Heart right ventricle (tissue), 16 donors: Measurements from ENCODE around the gene SPACDR. TPM values are rescaled to one million over a fixed set of nuclear protein-coding genes. Genes with fewer than 3 reads are reported as not detected.

Source experiments
- ATAC-seq, 8 donors: fragments of 200-7000 bp; cut with Tn5 transposase; one replicate each; pipeline ENCODE4 v1.9.1; 2020; ENCODE audit warnings: mild to moderate bottlenecking in 8 of 8, moderate library complexity in 8 of 8, moderate number of reproducible peaks in 1 of 8
- DNase-seq, 2 donors: peaks; one replicate each; pipeline ENCODE4 v3.0.0-alpha.2; 2020
- H3K27ac ChIP-seq, 10 donors: fragments of 200-600 bp; sonication (generic) in 2 of 10; one replicate each; pipeline versions ENCODE4 v1.5.0 to v1.8.0; 2020 to 2022; ENCODE audit warnings: mild to moderate bottlenecking in 3 of 10
- H3K27me3 ChIP-seq, 7 donors: fragments of 200-600 bp; one replicate each; pipeline ENCODE4 v1.8.0; 2021 to 2022; ENCODE audit warnings: mild to moderate bottlenecking in 2 of 7
- H3K36me3 ChIP-seq, 9 donors: fragments of 200-600 bp; sonication (generic) in 1 of 9; one replicate each; pipeline versions ENCODE4 v1.5.0 to v1.8.0; 2020 to 2022; ENCODE audit warnings: mild to moderate bottlenecking in 2 of 9
- H3K4me1 ChIP-seq, 9 donors: fragments of 200-600 bp; sonication (generic) in 1 of 9; one replicate each; pipeline versions ENCODE4 v1.5.0 to v1.8.0; 2020 to 2022; ENCODE audit warnings: mild to moderate bottlenecking in 4 of 9
- H3K4me3 ChIP-seq, 10 donors: fragments of 200-600 bp; sonication (generic) in 2 of 10; one replicate each; pipeline versions ENCODE4 v1.5.0 to v1.8.0; 2020 to 2022; ENCODE audit warnings: mild to moderate bottlenecking in 7 of 10, moderate library complexity in 2 of 10
- H3K9me3 ChIP-seq, 11 donors: fragments of 200-600 bp in 10 of 11; sonication (generic) in 2 of 11; one replicate each; pipeline versions ENCODE4 v1.5.0 to v1.8.0; 2013 to 2022; ENCODE audit warnings: mild to moderate bottlenecking in 2 of 11, control low read depth in 1 of 11, moderate library complexity in 1 of 11
- CTCF ChIP-seq, 9 donors: fragments of 200-600 bp; sonication (generic) in 2 of 9; IDR thresholded peaks; one replicate each; pipeline versions ENCODE4 v1.5.0 to v1.8.0; 2021 to 2022; ENCODE audit warnings: antibody characterized with exemption in 9 of 9, mild to moderate bottlenecking in 5 of 9, moderate library complexity in 1 of 9
- WGBS, 2 donors: extraction: QIAGEN DNeasy Blood & Tissue Kit; methylation state at CpG; one replicate each; pipeline ENCODE4 v1.1.7; 2013; ENCODE audit warnings: inconsistent platforms in 1 of 2; 5-methylcytosine and 5-hydroxymethylcytosine counted together
- intact Hi-C, 10 donors: fragments of 100-400 bp; cut with DNase I; formaldehyde crosslinking; loops; one replicate each; pipeline versions ENCODE4 v1.11.1 to v1.14.2; 2022
- polyA plus RNA-seq, 2 donors: library from polyadenylated mRNA; stranded (reverse); fragments of 200-250 nt; gene quantifications; one replicate each; pipeline ENCODE4 v1.2.3, GENCODE V29; 2013
- total RNA-seq, 10 donors: library from RNA; stranded (reverse); fragmentation: NEBNext Ultra II Directional in 3 of 10; extraction: Animal tissue kit (Norgen Biotek cat#: 25700) in 3 of 10; gene quantifications; one replicate each; pipeline versions ENCODE4 v1.2.1 to v1.2.4, GENCODE V29; 2021 to 2023
- donor health status: Arrhythmogenic right ventricular cardiomyopathy.
- donor health status: ischemic (EF 13 %, LVEDD 7.1; RV severe dilation, severe dysfunction).
- donor health status: healthy with polysubstance abuse.
- donor health status: DM: no; HTN: yes; CAD: no.
- donor health status: DM: no; HTN: no; CAD: no.
- donor health status: ischemic (EF 25% LVEDD 6.9; RV normal size, moderate dysfunction).
- donor health status: ischemic (EF 25% LVEDD 5.7; RV mildly dilated, moderate dysfunction).
- donor health status: healthy.
- donor health status: DM: yes; HTN: yes; CAD: no.
- donor health status: Ischemic cardiomyopathy.
- donor health status: ischemic (EF 35%, LVEDD 5.7; RV mildly dilated, moderate dysfunction).
- donor health status: nonischemic (EF 11% LVEDD 7.7; RV severe dilation, severe dysfunction).
- donor health status: DM: yes; HTN: yes; CAD: no.
- donor health status: PGD.
- donor health status: ischemic (EF 29% LVEDD 5.4; RV normal size, mild dysfunction).
- donor health status: nonischemic (EF 23%, LVEDD 6.1; RV moderate dilation, normal function).

SPACDR gene
- total and polyA plus RNA-seq, 12 donors, result 0.28 to 1.3 (median 0.77) TPM; not detected in 4

GRCh38 chr7:100465702-100466311 is 1.7 kb upstream of the SPACDR start:
- peak overlapping the region in 1 of 10 donors; percentile 14 for H3K4me3 ChIP-seq
- TF ChIP-seq CTCF (IDR thresholded peaks at IDR 0.05), result peak; percentile 44 to 88 (median 73)
- H3K27me3 ChIP-seq, result no peaks in the 10 kb centered on the region
- H3K27ac ChIP-seq, result peak overlapping the region in 9 of 10 donors; percentile 50 to 76 (median 66)
- DNase-seq, result peak; percentile 71 to 80
- ATAC-seq, result peak; percentile 81 to 93 (median 89)
- H3K9me3 ChIP-seq, result no peaks in the 10 kb centered on the region
- 7 to 8% methylated on average over 17 of the region's 17 CpGs for WGBS, 2 donors
- intact Hi-C loops, result loop anchor here in 9 of 10 donors (5.0 to 10.0 kb wide), 7 partner anchors 91 to 261 kb away; partner anchors contain the start of genes GIGYF1 (in 4 of the 9), EPO (in 2 of the 9) and POP7 (in 1 of the 9)
- H3K36me3 ChIP-seq, result peaks cover 0 to 65% (median 7%) of the 10 kb centered on the region in 9 donors
- peaks cover 14 to 55% (median 31%) of the 10 kb centered on the region in 9 donors for H3K4me1 ChIP-seq

- TF ChIP-seq CTCF (IDR thresholded peaks at IDR 0.05), result no peak
- ATAC-seq (no peak), DNase-seq (no peak)
- Histone ChIP-seq H3K27me3 (no peaks in the 10 kb centered on the region), H3K4me3 (no peak overlapping the region), H3K36me3 (peaks cover 0 to 65% (median 7%) of the 10 kb centered on the region in 9 donors), H3K27ac (peak overlapping the region in 7 of 10 donors; percentile 20 to 76 (median 69)), H3K9me3 (no peaks in the 10 kb centered on the region), H3K4me1 (peaks cover 14 to 50% (median 31%) of the 10 kb centered on the region in 9 donors)
- intact Hi-C loops, result loop anchor here in 9 of 10 donors (5.0 to 10.0 kb wide), 7 partner anchors 92 to 262 kb away; partner anchors contain the start of genes GIGYF1 (in 4 of the 9), EPO (in 2 of the 9) and POP7 (in 1 of the 9)
- WGBS, 2 donors, result 62 to 75% methylated on average over 8 of the region's 8 CpGs
Observed at GRCh38 chr7:100465299-100465698, 1.2 kb upstream of the SPACDR start.

DNA sequence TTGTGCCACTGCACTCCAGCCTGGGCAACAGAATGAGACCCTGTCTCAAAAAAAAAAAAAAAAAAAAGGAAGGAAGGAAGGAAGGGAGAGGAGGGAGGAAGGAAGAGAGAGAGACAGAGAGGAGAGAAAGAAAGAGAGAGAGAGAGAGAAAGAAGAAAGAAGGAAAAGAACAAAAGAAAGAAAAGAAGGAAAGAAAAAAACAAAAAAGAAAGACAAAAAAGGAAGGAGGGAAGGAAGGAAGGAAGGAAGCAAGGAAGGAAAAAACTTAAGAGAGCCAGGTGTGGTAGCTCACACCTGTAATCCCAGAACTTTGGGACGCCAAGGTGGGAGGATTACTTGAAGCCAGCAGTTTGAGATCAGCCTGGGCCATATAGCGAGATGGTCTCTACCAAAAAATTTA is 731 bp upstream of the SPACDR start:
- H3K27ac ChIP-seq, result no peak overlapping the region
- intact Hi-C loops, result loop anchor here in 9 of 10 donors (5.0 to 10.0 kb wide), 7 partner anchors 93 to 263 kb away; partner anchors contain the start of genes GIGYF1 (in 4 of the 9), EPO (in 2 of the 9) and POP7 (in 1 of the 9)
- DNase-seq (no peak), ATAC-seq (no peak)
- peaks cover 0 to 65% (median 7%) of the 10 kb centered on the region in 9 donors for H3K36me3 ChIP-seq
- no peak for TF ChIP-seq CTCF (IDR thresholded peaks at IDR 0.05)
- H3K27me3 ChIP-seq, result no peaks in the 10 kb centered on the region
- no peak overlapping the region for H3K4me3 ChIP-seq
- peaks cover 14 to 45% (median 31%) of the 10 kb centered on the region in 9 donors for H3K4me1 ChIP-seq
- no peaks in the 10 kb centered on the region for H3K9me3 ChIP-seq
- 97 to 98% methylated on average over 2 of the region's 2 CpGs for WGBS, 2 donors

GRCh38 chr7:100457033-100457432 is 7.0 kb downstream of the SPACDR start:
- 95% methylated on average over 6 of the region's 6 CpGs for WGBS, 2 donors
- no peak for ATAC-seq
- intact Hi-C loops, result no loop called here

More at GRCh38 chr7:100457033-100457432, 7.0 kb downstream of the SPACDR start:
- Histone ChIP-seq H3K27ac (no peak overlapping the region), H3K9me3 (no peaks in the 10 kb centered on the region), H3K4me3 (no peak overlapping the region), H3K4me1 (peaks cover 0 to 9% (median 0%) of the 10 kb centered on the region in 9 donors), H3K27me3 (no peaks in the 10 kb centered on the region), H3K36me3 (peaks cover 0 to 32% (median 0%) of the 10 kb centered on the region in 9 donors)
- DNase-seq, result no peak
- TF ChIP-seq CTCF (IDR thresholded peaks at IDR 0.05), result no peak
